Activated gamma-delta T cell (primary cell): ENCODE data around the gene CLECL1.

Source experiments
- DNase-seq: peaks from one replicate; lab custom pipeline; 2025; lab: John Stamatoyannopoulos, UW
- total RNA-seq, 2 donors: gene quantifications; one replicate each; lab custom pipeline; 2026; lab: John Stamatoyannopoulos, UW

Gene CLECL1
- total RNA-seq, result 1.2 to 2.3 reads per million in 2 donors

DNA sequence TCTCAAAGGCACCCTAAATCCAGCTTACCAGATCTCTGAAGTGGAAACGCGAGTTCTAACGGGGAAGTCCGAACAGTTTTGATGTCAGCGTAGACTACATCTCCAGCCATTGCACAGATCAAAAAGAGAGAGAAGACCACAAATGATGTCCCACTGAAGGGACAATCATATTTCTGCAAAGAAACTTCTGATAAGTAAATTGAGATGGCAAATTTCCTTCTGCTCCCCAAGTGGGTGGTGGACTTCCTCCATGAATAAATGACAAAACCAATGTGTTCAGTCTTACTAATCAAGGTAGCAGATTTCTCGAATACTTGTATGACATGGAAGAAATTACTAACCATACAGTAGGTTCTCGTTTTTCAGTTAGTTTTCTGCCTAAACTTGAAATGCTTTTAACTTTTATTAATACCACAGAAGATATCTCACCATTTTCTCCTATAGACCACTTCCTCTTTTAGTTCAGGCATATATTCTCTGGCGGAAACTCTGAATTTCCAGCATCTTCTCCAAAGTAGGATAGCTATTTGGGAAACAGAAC, at the start of gene CLECL1:
CLECL1 (minus strand) TSS at position 177 of the 541 bp plus-strand sequence.
- DNase-seq, result no peak

DNA sequence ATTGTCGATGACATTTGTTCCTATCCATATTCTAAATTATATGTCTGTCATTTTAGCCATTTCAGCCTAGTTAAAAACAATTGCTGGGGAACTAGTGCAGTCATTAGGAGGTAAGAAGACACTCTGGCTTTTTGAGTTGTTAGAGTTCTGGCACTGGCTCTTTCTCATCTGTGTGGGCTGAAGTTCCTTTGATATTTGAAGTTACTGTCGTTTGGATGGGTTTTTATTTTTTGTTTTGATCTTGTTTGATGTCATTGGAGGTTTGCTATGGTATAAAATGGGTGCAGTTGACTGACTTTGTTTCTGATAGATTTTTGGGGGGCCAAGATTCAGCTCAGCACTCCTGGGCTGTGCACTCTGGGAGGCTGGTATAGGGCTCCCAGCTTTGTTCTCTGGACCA, 48.5 kb upstream of the CLECL1 start:
- no peak for DNase-seq

DNA sequence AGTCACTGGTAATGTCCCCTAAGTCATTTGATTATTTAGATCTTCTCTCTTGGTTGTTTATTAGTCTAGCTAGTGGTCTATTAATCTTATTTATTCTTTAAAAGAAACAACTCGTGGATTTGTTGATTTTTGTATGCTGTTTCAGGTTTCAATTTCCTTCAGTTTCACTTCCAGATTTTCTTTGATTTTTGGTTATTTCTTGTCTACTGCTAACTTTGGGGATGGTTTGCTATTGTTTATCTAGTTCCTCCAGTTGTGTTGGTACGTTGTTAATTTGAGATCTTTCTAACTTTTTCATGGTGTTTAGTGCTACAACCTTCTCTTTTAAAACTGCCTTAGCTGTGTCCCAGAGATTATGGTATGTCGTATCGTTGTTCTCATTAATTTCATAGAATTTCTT, 46.3 kb upstream of the CLECL1 start:
- no peak for DNase-seq

DNA sequence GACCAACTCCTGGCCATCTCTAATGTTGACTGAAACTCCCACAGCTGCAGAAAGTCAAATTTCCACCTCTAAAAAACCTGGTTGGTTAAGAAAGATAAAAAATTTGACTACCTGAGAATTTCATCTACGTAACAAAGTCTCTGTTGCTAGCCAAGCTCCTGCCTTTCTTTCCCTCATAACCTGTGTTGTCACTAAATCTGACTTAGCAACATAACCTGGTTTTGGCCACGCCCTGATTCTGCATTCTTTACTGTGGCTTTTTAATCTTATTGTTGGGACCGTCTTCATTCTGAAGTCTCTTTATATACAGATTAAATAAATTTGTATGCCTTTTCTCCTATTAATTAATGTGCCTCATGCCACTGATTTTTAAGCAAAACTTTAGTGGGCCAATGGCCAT, 43.9 kb upstream of the CLECL1 start:
- no peak for DNase-seq

- no peak for DNase-seq
These were observed 40.5 kb upstream of the CLECL1 start for GRCh38 chr12:9773216-9773877.

DNA sequence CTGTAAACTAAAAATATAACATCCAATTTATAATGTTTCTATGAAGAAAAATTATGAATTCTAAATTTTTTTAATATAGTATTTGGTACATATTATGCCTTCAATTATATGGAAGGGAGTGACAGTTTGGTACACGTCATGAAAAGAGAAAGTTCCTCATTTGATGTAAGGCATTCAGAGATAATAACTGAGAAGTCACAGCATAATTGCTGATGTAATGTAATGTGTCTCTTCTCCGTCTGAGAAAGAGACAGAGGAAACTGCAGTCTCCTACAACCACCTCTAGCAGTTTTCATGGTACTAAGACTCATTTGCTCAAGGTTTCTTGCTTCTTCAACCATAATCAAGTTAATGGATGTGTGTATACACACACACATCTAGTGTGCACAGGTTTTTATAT, 30.1 kb upstream of the CLECL1 start:
- no peak for DNase-seq

DNA sequence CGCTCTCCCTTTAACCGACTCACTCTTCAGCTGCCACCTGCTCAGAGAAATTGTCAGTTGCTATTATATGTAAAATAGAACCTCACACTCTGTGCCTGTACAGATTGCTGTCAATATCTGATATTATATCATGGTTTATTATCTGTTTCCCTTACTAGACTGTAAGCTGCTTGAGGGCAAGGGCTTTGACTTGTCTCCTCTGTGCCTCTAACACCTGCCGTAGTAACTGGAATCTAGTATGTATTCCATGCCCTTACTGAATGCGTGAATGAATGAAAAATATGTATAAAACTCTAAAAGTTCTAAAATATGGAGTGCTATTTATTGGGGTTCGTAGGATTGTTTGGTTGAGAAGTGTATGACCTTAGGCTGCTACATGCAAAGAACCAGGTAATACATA, 29.5 kb upstream of the CLECL1 start:
- no peak for DNase-seq

DNA sequence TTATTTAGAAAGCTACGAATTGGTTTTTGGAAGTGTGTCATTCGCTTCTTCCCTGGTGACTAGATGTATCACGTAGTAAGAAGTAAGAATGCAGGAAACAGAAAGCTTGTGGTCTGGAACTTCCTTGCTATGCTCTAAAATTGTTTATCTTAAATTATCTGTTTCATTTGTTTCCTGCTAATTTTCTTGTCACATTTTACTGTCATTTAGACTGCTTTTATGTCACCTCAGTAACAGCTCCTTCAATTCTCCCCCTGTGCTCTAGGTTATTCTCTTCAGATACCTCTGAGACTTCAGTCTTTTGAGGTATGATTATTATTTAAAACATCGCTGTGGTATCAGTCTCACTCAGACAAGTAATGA, 28.5 kb upstream of the CLECL1 start:
- DNase-seq, result no peak

DNA sequence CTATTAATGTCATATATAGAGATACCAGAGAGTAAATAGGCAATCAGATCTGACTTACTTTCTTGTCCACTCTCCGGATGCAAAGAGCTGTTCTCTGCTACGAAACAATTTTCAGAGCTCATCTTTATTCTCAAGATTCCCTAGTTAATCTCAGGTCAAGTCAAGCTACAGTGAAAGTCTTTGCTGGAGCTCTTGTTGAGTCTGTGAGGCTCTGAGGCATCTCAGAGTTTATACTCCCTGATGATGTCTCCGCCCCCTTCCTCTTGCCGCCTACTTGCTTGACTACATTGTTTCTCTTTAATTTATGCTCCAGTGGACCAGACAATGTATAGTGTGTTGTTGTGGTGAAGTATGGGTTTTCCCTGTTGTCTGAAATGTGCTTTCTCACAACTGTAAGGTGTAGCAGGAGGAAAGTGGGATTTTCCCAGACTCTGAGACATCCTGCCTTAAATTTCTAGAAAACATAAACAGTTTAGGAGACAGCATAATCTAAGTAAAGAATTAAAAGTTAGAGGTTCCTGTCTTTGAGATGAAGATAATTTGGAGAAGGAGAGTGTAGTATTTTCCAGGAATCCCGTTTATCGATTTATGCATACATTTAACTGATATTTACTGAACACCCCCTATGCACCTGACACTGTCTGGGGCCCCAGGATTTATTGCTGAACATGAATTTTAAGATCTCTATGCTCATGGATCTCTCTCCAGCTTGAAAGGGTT, 28.0 kb upstream of the CLECL1 start, which contains the start of gene CD69:
CD69 (minus strand) TSS at position 203 of the 720 bp plus-strand sequence; CDS start at position 122, 81 bp downstream.
- DNase-seq, result no peak

DNA sequence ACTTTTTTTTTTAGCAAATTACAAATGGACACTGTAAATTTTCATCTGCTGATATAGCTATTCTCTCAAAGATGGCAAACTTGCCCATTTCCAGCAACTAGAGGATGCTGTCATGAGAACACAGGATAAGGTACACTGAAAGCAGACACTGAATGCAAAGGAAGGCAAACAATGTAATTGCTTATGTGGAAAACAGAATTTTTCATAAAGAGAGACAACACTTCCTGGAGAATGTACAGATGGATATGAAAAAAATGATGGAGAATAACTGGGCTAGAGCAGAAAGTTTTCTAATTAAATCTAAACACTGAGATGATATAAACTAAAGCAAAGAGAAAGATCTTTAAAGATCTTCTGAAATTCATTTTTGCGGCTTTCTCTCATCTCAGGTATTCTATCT, 27.2 kb upstream of the CLECL1 start:
- DNase-seq, result no peak

DNA sequence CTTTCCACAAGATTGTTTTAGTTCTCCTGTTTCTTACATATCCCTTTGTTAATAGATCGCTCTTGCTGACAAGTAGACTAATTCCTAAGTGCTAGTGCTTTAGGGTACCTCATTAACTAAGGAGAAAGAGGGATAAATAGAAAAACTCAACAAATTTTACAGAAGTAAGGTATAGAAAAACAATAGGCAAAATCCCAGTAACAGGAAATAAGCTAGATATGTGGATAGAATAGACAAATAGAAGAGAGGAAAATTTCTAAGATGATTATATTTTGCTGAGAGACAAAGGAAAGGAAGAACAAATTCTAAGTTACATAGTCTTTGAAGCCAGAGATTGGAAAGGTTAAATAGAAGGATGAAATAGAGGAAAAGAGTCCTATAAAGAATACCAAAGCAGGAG, 26.8 kb upstream of the CLECL1 start:
- no peak for DNase-seq

DNA sequence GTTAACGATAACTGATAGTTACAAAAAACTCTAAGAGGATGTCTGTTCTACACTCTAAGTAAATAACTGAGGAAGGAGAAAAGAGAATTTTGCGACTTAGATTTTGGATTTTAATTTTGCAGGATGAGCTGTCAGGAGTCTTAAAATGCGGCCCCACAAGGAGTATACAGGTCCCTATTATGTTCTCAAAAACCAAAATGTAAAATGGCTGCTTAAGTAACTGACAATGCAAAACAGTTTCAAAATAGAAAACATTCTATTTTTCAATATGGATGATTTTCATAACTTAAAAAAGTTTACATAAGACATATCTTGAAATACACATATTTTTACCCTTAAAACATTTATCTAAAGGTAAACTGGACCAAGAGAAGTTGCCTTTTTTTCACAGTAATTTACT, 25.2 kb upstream of the CLECL1 start:
- no peak for DNase-seq

DNA sequence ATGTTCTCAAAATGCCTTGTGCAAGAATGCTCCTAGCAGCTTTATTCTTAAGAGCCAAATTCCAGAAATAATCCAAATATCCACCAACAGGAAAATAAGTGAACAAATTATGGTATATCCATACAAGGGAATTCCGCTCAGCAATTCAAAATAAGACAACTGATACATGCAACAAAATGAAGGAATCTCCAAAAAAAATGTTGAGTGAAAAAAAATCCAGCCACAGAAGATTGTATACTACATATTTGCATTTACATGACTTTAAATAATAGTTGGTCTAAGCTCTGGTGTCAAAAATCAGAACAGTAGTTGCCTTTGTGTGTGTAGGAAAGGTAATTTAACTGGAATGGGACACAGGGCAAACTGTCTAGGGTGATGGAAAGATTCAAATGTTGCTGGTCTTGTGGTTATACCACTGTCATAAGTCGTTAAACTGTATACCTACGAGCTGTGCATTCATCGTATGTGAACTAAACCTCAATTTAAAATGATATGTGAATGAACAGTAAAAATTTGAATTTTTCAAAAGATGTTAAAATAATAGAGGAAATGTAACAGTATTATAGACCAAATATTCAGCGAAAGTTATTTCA, 24.6 kb upstream of the CLECL1 start:
- no peak for DNase-seq

DNA sequence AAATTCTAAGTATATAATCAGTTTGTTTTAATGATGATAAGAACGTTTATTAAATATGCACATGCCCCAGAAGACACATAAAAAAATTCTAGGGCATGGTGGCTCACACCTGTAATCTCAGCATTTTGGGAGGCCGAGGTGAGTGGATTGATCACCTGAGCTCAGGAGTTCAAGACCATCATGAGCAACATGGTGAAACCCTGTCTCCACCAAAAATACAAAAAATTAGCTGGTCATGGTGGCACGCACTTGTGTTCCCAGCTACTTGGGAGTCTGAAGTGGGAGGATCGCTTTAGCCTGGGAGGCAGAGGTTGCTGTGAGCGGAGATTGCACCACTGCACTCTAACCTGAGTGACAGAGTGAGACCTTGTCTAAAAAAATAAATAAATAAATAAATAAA, 23.8 kb upstream of the CLECL1 start:
- DNase-seq, result no peak

DNA sequence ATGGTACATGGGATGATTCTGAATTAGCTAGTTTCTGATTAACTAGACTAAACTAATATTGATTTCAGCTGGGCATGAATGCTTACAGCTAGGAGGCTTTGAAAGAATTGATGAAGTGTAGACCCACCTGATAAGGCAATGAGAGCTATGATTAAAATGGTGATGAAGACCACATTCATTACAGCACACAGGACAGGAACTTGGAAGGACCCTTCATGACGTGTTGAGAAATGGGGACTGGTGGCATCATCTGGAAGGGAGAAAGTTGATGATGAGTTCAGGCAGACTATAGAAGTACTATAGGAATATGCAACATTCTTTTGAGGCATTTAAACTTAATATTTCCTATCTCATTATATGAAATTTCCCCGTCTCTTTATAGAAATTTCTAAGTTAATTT, 23.3 kb upstream of the CLECL1 start:
- no peak for DNase-seq

GRCh38 chr12:9755567-9755966, 22.7 kb upstream of the CLECL1 start:
- DNase-seq, result no peak

DNA sequence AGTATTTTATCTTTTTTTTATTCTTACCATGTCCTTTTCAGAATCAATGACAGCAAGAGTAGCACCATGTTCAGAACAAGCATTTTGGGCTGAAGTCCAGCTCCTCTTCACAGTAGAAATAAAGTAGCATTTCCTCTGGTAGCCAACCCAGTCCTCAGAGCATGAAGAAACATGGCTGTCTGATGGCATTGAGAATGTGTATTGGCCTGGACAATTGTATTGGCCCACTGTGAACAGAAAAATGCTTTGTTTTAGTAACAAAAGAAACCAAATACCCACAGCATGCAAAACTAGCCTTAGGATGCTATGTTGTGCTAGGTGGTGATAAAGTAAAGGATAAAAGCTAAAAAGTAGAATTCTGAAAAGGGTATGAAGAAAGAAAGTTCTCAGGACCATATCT, 22.1 kb upstream of the CLECL1 start:
- DNase-seq, result no peak

DNA sequence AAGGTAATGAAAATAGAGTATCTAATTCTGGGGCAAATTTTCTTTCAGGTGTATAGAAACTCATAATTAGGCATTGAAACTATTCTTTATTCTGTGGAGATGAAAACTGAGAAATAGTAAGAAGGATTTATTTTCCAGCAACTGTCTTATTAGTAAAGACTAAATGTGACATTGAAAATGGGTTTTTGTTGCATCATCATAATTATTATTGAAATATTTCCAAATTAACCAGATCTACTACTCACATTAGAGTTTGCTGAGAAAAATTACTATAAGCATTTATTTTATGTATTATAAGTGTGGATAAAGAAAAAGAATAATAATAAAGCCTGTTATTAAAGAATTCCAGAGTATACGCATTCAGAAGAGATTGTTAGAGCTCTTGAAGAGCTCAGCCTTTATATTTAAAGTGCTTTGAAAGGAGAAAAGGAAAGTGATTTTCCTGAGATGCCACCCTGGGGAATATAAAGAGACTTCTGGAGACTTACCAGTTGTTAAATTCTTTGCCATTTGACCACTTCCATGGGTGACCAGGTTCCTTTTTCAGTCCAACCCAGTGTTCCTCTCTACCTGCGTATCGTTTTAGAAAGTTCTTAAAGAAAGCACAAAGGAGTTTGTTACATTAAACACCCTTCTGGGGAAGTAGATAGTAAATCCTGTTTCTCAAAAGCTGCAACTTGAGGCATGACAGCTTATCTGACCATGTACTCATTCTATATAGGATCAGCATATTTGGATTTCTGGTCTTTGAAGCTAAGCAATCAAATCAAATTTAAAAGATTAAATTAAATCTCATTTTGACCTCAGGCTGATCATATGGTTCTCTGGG, 21.4 kb upstream of the CLECL1 start:
- no peak for DNase-seq

- DNase-seq, result no peak
These were observed 20.6 kb upstream of the CLECL1 start for GRCh38 chr12:9753498-9753897.

DNA sequence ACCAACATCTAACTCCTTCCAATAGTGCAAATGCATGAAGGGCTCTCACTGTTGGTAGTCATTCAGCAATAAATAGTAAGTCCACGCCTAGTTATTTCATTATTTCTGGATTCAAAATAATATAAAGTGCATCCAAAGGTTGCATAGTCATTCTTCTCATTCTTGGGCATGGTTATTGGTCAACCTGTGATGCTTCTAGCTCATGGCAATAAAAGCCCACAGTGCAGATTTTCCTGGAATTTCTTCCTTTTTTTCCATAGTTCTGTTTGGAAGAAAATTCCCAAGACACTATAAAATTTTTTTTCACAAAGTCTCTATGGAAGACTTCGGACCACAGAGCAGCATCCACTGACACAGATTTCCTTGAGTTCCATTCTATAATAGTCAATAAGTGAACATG, 20.2 kb upstream of the CLECL1 start:
- no peak for DNase-seq

DNA sequence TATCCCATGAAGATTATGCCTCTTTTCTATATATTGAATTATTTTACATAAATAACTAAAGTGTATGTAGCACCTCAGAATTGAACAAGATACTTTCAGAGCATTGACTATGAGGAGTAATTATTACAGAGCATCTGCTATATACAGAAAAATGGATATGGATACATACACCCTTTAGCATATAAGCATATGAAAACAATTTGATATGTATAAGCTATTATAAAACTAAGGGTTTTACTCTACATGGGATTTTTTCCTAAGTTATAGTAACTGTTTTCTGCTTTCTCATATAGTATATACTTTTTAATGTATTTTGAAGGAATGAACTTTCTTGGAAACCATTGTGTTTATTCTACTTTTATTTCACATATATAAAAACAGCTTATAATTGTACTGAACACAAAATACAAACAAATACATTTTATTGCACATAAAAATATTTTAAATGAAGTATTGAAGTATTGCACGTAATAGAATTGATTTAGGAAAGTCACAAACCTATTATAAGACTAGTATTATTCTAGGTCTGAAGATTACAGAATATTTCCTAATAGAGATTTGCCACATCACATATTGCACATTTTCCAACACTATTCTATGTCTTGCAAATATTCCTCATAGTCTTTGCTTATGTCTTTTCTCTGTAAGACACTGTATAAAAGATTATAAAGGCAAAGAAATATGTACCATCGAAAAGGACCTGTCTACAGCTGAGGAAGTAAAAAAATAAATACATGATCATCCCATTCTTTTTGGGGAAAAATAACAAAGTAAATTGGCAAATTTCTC, 19.4 kb upstream of the CLECL1 start:
- DNase-seq, result no peak
